ENCODE results near the gene TPRG1. TPM values are rescaled to one million over a fixed set of nuclear protein-coding genes. Genes with fewer than 3 reads are reported as not detected.
A peak's percentile ranks its signal among the peaks of the same experiment; 100 is the strongest.

TPRG1 gene
- total and polyA plus RNA-seq, 2 of the 8 experiments (the other 6 are each of a cell fraction or from before 2014, with no cell fraction given): 0.37 to 0.47 TPM

DNA sequence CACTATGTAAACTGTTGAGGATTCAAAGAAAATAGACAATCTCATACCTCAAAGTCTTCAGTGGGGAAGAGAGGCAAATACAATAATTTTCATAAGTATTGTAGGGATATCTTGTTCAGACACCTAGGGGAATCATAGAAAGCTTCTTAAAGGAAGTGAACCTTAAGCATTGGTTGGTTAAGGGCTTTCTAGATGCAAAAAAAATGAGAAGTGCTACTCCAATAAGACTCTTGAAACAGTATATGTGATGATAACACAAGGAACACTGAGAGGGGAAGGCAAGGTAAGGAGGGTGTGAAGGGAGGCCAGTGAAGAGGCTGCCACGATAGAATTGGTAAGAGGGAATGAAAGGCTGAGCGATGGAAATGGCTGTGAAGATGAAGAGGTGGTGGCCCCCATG, 104.1 kb downstream of the TPRG1 start:
- no peaks in the 10 kb centered on the region for H3K23me2 ChIP-seq (ENCODE audit: low read depth, low read length)
- no peak overlapping the region for H3K14ac ChIP-seq (ENCODE audit: insufficient read length)
- no peaks in the 10 kb centered on the region for H4K20me1 ChIP-seq (replicated peaks in 1 of 2; ENCODE audit: control insufficient read depth in 1 of 2, insufficient read depth in 2 of 2, low read length in 2 of 2)
- no peak overlapping the region for H2AK5ac ChIP-seq (ENCODE audit: low read depth, low read length)
- no peak overlapping the region for H2BK15ac ChIP-seq (ENCODE audit: low read length)
- no peak overlapping the region for H3K56ac ChIP-seq (replicated peaks; ENCODE audit: insufficient read length, low read depth, low read length)
- H2BK12ac ChIP-seq (ENCODE audit: low read depth, low read length): no peak overlapping the region
- H3K4me3 ChIP-seq (ENCODE audit: extremely low read depth in 1 of 4, insufficient read depth in 2 of 4, low read depth in 3 of 4, low read length in 4 of 4): no peak overlapping the region
- no peak overlapping the region for H4K8ac ChIP-seq (ENCODE audit: extremely low read depth, insufficient read depth, low read length)
- no peak overlapping the region for H3K27ac ChIP-seq (ENCODE audit: low read depth, low read length)
- H3K4me2 ChIP-seq (ENCODE audit: insufficient read depth in 1 of 2, low read depth in 2 of 2, low read length in 2 of 2): no peak overlapping the region
- FAIRE-seq (no peak), DNase-seq (ENCODE audit: low read depth in 1 of 2, low spot score in 2 of 2) (no peak)
- no peaks in the 10 kb centered on the region for H3K79me2 ChIP-seq (ENCODE audit: control insufficient read depth in 1 of 2, insufficient read depth in 2 of 2, low read length in 2 of 2)
- no peaks in the 10 kb centered on the region for H3K79me1 ChIP-seq (ENCODE audit: low read depth, low read length)
- no peak overlapping the region for H3K4ac ChIP-seq (replicated peaks; ENCODE audit: insufficient read length, low read depth, low read length)
- WGBS, 2 experiments (ENCODE audit: extremely low coverage in 1 of 2, insufficient coverage in 1 of 2, insufficient read length in 1 of 2, insufficient replicate concordance in 2 of 2, low coverage in 1 of 2, low lambda C conversion rate in 2 of 2, missing lambda C conversion rate in 1 of 2): 96% methylated on average over 2 of the region's 2 CpGs; no CpG with 5 or more reads in 1 of the 2 experiments
- ChIA-PET POLR2A (ENCODE audit: partially characterized antibody) (no interaction called here), CTCF (ENCODE audit: partially characterized antibody) (interaction anchor here (0.6 to 1.0 kb wide), 4 partner anchors 15 to 671 kb away, joined by 3 to 4 read pairs (median 3); no protein-coding TSS in a partner anchor)
- no peak overlapping the region for H3K23ac ChIP-seq (ENCODE audit: insufficient read length)
- no peak overlapping the region for H4K91ac ChIP-seq (replicated peaks; ENCODE audit: insufficient read length, low read length)
- no peak overlapping the region for H3K18ac ChIP-seq (ENCODE audit: extremely low read depth, low read length)
- no peaks in the 10 kb centered on the region for H3K9me3 ChIP-seq (ENCODE audit: insufficient read depth in 2 of 2, low read depth in 1 of 2, low read length in 1 of 2)
- H3K9ac ChIP-seq (replicated peaks in 1 of 4; ENCODE audit: extremely low read depth in 1 of 4, low read depth in 3 of 4, low read length in 3 of 4): peak overlapping the region in 1 of 4 experiments; percentile 34; a peak in 1 of 7 replicates
- no peak overlapping the region for H4K5ac ChIP-seq (ENCODE audit: insufficient read length, low read depth, low read length)
- no peak overlapping the region for H2BK5ac ChIP-seq (ENCODE audit: low read depth, low read length)
- no peak overlapping the region for H2BK20ac ChIP-seq (ENCODE audit: low read length)
- no peaks in the 10 kb centered on the region for H3K4me1 ChIP-seq (replicated peaks in 1 of 4; ENCODE audit: control insufficient read depth in 3 of 4, insufficient read depth in 4 of 4, low read length in 3 of 4)
- no peak overlapping the region for H2AFZ ChIP-seq (ENCODE audit: low read length)
- no peak overlapping the region for H2BK120ac ChIP-seq (replicated peaks; ENCODE audit: low read depth, low read length)
- no peaks in the 10 kb centered on the region for H3K36me3 ChIP-seq (ENCODE audit: control insufficient read depth in 2 of 4, insufficient read depth in 4 of 4, low read length in 3 of 4)
- no peaks in the 10 kb centered on the region for H3K27me3 ChIP-seq (replicated peaks in 1 of 4; ENCODE audit: control insufficient read depth in 3 of 4, extremely low read depth in 1 of 4, insufficient read depth in 3 of 4, low read length in 3 of 4)
- TF ChIP-seq POLR2AphosphoS5 (IDR thresholded peaks at IDR 0.05; ENCODE audit: low read depth, low read length): no peak
- TF ChIP-seq SIX5 (IDR thresholded peaks at IDR 0.05; ENCODE audit: low read depth, low read length): no peak
- no peak for TF ChIP-seq TBP (IDR thresholded peaks at IDR 0.05; ENCODE audit: low read depth, low read length)
- TF ChIP-seq RNF2 (IDR thresholded peaks at IDR 0.05; ENCODE audit: borderline replicate concordance, low read depth, low read length, missing control alignments, poor library complexity, severe bottlenecking): no peak
- TF ChIP-seq, protein P1, sequence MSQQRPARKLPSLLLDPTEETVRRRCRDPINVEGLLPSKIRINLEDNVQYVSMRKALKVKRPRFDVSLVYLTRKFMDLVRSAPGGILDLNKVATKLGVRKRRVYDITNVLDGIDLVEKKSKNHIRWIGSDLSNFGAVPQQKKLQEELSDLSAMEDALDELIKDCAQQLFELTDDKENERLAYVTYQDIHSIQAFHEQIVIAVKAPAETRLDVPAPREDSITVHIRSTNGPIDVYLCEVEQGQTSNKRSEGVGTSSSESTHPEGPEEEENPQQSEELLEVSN (IDR thresholded peaks at IDR 0.05): no peak
- TF ChIP-seq POLR2A (IDR thresholded peaks at IDR 0.05; ENCODE audit: control extremely low read depth in 1 of 2, low read depth in 2 of 2, low read length in 2 of 2): no peak

Measured in H1 (cell line).